SU-DHL-6 (cell line): ENCODE results near the gene LIG3.

Experiments used
- EZH2phosphoT487 ChIP-seq: fragments of 200-600 bp; sonication (generic), shearing (Covaris generic); conservative IDR thresholded peaks from 2 replicates; pipeline ENCODE4 v1.6.1; 2018; ENCODE audit warnings: mild to moderate bottlenecking, antibody characterized with exemption, low read length, moderate library complexity, mixed read lengths
- TF ChIP-seq, protein P1 (sequence below): fragments of 200-600 bp; sonication (generic); IDR thresholded peaks from one replicate; pipeline ENCODE4 v1.5.1; 2017; ENCODE audit warnings: antibody characterized with exemption, mild to moderate bottlenecking, low read length, moderate library complexity; ENCODE audit not compliant: insufficient read depth, poor library complexity, severe bottlenecking

DNA sequence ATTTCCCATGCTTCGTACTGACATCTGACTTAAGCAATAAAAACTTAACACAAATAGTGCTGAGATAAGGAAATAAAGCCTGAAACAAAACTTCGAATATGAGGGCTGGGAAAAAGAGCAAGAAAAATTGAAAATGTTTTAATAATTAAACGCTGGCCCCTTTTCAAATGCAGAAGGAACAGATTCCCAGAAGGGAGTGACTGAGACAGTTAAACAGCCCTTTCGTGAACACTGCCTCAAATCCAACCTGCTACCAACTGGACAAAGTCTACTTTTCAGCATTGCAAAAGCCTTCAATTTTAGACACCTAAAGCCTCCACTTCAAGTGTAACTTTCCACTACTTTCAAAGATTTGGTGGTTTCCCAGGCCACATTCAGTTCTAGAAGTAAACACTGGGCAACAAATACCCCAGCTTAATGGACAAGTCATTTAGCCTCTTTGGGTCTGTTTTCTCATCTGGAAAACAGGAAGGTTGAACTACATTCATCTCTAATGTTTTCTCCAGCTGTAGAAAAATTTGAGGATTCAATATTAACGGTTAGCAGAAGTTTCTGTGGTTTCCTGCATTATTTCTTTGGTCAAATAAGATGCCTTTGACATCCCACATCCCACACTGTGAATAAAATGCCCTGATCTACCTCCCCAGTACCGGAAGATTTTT lies 71.4 kb downstream of the LIG3 start:
- TF ChIP-seq, protein P1, sequence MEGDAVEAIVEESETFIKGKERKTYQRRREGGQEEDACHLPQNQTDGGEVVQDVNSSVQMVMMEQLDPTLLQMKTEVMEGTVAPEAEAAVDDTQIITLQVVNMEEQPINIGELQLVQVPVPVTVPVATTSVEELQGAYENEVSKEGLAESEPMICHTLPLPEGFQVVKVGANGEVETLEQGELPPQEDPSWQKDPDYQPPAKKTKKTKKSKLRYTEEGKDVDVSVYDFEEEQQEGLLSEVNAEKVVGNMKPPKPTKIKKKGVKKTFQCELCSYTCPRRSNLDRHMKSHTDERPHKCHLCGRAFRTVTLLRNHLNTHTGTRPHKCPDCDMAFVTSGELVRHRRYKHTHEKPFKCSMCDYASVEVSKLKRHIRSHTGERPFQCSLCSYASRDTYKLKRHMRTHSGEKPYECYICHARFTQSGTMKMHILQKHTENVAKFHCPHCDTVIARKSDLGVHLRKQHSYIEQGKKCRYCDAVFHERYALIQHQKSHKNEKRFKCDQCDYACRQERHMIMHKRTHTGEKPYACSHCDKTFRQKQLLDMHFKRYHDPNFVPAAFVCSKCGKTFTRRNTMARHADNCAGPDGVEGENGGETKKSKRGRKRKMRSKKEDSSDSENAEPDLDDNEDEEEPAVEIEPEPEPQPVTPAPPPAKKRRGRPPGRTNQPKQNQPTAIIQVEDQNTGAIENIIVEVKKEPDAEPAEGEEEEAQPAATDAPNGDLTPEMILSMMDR, result no peak
- no peak for TF ChIP-seq EZH2phosphoT487
